IPS-18a (cell line): ENCODE data around the gene PTBP3.

ENCODE experiments used
- H3K27ac ChIP-seq: one replicate; pipeline ENCODE4 v1.5.1; 2013; ENCODE audit warnings: low read length
- H3K27me3 ChIP-seq: one replicate; pipeline ENCODE4 v1.6.1; 2013; ENCODE audit warnings: mild to moderate bottlenecking, low read length; ENCODE audit not compliant: control insufficient read depth, insufficient read depth
- H3K36me3 ChIP-seq: one replicate; pipeline ENCODE4 v1.6.1; 2013; ENCODE audit warnings: low read depth, low read length; ENCODE audit not compliant: control insufficient read depth
- H3K4me1 ChIP-seq: one replicate; pipeline ENCODE4 v1.6.1; 2013; ENCODE audit warnings: low read depth, low read length; ENCODE audit not compliant: control insufficient read depth
- H3K4me3 ChIP-seq: one replicate; pipeline ENCODE4 v1.5.1; 2013; ENCODE audit warnings: low read length
- H3K9ac ChIP-seq: one replicate; pipeline ENCODE4 v1.6.1; 2013; ENCODE audit warnings: mild to moderate bottlenecking, low read length, moderate library complexity
- H3K9me3 ChIP-seq: one replicate; pipeline ENCODE4 v1.6.1; 2013; ENCODE audit warnings: low read depth, low read length; ENCODE audit not compliant: control insufficient read depth

The PTBP3 gene

DNA sequence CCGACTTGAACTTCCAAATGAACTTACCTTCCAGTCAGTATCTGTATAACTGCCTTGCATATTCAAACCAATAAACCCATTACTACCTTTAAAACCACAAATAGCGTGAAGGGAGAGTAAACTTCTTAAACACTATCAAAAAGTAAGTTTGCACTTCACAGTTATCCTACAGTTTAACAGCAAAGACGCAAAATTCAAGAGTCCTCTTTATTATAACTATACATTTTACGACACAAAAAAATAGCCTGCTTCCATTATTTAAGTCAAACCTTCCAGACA lies 1.8 kb downstream of the PTBP3 start:
- Histone ChIP-seq H3K9me3 (no peaks in the 10 kb centered on the region), H3K27me3 (no peaks in the 10 kb centered on the region), H3K9ac (peak overlapping the region; percentile 64), H3K27ac (no peak overlapping the region), H3K36me3 (no peaks in the 10 kb centered on the region), H3K4me1 (peaks cover 13% of the 10 kb centered on the region), H3K4me3 (peak overlapping the region; percentile 95)

DNA sequence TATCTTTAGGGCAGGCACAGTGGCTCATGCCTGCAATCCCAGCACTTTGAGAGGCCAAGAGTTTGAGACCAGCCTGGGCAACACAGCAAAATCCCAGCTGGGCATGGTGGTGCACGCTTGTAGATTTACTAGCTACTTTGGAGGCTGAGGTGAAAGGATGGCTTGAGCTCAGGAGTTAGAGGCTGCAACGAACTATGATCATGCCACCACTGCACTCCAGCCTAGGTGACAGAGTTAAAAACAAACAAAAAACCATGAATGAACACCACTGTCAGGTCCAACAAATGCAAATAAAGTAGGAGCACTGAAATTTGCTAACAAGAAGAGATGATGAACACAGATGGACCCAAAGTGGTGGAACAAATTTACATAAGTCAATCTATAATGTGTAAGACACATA lies 4.9 kb downstream of the PTBP3 start:
- Histone ChIP-seq H3K27ac (no peak overlapping the region), H3K9me3 (no peaks in the 10 kb centered on the region), H3K4me3 (no peak overlapping the region), H3K27me3 (no peaks in the 10 kb centered on the region), H3K4me1 (peaks cover 28% of the 10 kb centered on the region), H3K9ac (no peak overlapping the region), H3K36me3 (no peaks in the 10 kb centered on the region)

DNA sequence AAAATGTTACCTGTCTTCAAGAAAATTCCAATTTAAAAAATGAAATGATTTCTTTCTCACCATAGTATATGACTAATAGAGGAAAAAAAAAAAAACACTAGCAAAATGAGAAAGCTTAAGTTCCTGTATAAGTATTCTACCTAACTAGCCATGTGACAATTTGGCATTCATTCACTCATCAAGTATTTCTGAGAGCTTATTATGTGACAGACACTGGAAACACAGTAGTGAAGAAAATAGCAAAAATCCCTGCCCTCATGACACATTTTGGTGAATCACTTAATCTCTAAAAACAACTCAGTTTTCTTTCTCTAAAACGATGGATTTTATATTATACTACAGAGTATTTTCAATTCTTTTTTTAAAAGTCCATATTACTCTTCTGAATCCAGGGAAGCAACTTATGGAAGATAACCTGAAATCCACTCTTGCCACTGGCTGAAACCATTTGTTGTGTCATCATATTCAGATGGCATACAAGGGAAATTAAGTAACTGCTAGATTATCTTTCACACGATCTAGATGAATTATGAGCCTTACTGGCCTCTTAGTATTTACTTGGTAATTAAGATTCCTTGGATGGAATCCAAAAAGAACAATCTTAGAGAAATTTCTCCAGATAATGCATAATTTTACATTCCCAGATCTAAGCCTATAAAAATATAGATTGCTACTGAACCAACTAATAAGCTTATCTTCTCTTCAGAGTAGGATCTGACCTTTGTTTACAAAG lies 5.5 kb downstream of the PTBP3 start:
- Histone ChIP-seq H3K4me1 (peaks cover 28% of the 10 kb centered on the region), H3K9ac (no peak overlapping the region), H3K4me3 (no peak overlapping the region), H3K27me3 (no peaks in the 10 kb centered on the region), H3K9me3 (no peaks in the 10 kb centered on the region), H3K27ac (no peak overlapping the region), H3K36me3 (no peaks in the 10 kb centered on the region)

DNA sequence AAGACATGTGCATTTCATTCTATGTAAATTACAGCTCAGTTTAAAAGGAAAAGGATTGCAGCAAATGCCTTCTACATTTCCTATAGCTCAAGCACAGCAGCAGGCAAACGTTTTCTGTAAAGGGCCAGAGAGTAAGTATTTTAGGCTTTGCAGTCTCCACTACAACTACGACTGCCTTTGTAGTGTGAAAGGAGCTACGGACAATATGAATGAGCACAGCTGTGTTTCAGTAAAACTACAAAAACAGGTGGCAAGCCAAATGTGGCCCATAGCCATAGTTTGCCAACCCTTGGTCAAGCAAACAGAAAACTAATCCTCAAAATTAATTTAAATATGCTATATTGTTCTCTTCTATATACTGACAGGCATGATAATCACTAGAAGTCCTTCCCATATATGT lies 7.2 kb downstream of the PTBP3 start:
- no peaks in the 10 kb centered on the region for H3K36me3 ChIP-seq

DNA sequence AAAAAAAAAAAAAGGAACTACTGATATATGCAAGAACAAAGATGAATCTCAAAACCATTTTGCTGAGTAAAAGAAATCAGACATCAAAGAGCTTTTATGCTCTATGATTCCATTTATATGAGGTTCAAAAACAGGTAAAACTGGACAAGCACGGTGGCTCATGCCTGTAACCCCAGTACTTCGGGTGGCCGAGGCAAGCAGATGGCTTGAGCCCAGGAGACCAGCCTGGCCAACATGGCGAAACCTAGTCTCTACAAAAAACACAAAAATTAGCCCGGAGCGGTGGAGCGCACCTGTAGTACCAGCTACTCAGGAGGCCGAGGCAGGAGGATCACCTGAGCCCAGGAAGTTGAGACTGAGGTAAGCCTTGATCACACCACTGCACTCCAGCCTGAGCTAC lies 7.8 kb downstream of the PTBP3 start:
- H3K27ac ChIP-seq = no peak overlapping the region
- H3K36me3 ChIP-seq = no peaks in the 10 kb centered on the region
- H3K9me3 ChIP-seq = no peaks in the 10 kb centered on the region
- H3K9ac ChIP-seq = no peak overlapping the region
- H3K27me3 ChIP-seq = no peaks in the 10 kb centered on the region
- peaks cover 16% of the 10 kb centered on the region for H3K4me1 ChIP-seq
- H3K4me3 ChIP-seq = no peak overlapping the region

More for the DNA sequence above, 7.2 kb downstream of the PTBP3 start:
- Histone ChIP-seq H3K9me3 (no peaks in the 10 kb centered on the region), H3K27ac (no peak overlapping the region), H3K9ac (no peak overlapping the region), H3K4me1 (peaks cover 20% of the 10 kb centered on the region), H3K4me3 (no peak overlapping the region), H3K27me3 (no peaks in the 10 kb centered on the region)

DNA sequence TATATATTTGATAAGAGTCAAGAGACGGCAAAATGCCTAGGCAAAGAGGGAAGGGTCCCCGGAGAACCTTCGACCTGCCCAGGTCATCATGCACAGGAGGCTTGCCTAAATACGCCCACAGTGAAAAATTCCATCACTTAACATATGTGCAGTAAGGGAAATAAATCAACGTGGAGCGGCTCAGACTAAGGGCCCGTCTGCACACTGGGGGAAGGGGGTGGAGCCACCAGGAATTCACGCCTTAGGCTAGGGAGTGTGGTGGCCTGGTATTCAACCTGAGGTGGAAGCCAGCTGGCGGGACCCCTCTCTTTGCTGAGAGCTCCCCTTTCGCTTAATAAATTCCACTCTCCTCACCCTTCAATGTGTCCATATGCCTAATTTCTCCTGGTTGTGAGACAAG lies 8.3 kb downstream of the PTBP3 start:
- H3K36me3 ChIP-seq = no peaks in the 10 kb centered on the region
- H3K9me3 ChIP-seq = no peaks in the 10 kb centered on the region
- H3K9ac ChIP-seq = no peak overlapping the region
- no peak overlapping the region for H3K27ac ChIP-seq
- peaks cover 14% of the 10 kb centered on the region for H3K4me1 ChIP-seq
- no peaks in the 10 kb centered on the region for H3K27me3 ChIP-seq
- no peak overlapping the region for H3K4me3 ChIP-seq

DNA sequence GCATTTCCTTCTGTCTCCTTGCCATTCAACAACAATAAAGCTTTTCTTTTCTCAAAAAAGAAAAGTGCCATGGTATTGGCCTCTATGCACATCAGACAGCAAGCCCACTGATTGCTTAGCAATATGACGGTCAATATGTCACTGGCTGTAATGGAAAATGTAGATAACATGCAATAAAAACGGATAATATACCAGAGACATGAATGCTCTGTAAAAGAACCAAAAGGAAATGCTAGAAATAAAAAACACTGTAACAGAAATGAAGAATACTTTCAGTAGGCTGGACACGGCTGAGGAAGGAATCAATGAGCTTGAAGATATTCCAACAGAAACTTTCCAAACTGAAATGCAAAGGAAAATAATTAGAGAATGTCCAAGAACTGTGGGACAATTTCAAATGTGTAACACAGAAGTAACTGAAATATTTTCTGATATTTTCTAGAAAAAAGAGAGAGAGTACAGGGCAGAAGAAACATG lies 10.0 kb downstream of the PTBP3 start:
- no peak overlapping the region for H3K4me3 ChIP-seq
- H3K36me3 ChIP-seq = no peaks in the 10 kb centered on the region
- no peaks in the 10 kb centered on the region for H3K9me3 ChIP-seq
- no peak overlapping the region for H3K27ac ChIP-seq
- no peaks in the 10 kb centered on the region for H3K27me3 ChIP-seq
- no peak overlapping the region for H3K9ac ChIP-seq
- peaks cover 14% of the 10 kb centered on the region for H3K4me1 ChIP-seq

DNA sequence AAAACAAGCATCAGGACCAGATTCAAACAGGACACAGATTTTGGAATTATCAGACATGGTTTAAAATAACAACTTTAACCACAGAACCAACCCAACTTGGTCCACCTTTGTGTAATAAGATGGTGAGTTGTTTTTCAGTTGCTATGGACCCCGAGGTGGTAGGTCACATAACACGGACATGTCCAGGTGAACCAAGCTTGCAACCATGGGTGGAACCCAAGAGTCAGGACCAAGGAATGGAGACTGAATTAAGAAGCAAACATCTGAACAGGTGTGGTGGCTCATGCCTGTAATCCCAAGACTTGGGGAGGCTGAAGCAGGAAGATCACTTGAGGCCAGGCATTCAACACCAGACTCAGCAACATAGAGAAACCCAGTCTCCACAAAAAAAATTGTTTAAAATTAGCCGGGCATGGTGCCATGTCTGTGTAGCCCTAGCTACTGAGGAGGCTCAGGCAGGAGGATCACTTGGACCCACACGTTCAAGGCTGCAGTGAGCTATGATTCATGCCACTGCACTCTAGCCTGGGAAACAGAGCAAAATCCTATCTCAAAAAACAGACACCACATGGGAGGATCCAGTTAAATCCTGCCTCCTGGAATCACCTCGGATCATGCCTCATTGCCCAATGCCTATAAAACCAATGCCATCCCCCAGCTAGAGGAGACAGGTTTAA lies 10.6 kb downstream of the PTBP3 start:
- H3K4me3 ChIP-seq = no peak overlapping the region
- no peak overlapping the region for H3K27ac ChIP-seq
- no peaks in the 10 kb centered on the region for H3K36me3 ChIP-seq
- H3K4me1 ChIP-seq = peaks cover 14% of the 10 kb centered on the region
- no peak overlapping the region for H3K9ac ChIP-seq
- H3K27me3 ChIP-seq = no peaks in the 10 kb centered on the region
- no peaks in the 10 kb centered on the region for H3K9me3 ChIP-seq

DNA sequence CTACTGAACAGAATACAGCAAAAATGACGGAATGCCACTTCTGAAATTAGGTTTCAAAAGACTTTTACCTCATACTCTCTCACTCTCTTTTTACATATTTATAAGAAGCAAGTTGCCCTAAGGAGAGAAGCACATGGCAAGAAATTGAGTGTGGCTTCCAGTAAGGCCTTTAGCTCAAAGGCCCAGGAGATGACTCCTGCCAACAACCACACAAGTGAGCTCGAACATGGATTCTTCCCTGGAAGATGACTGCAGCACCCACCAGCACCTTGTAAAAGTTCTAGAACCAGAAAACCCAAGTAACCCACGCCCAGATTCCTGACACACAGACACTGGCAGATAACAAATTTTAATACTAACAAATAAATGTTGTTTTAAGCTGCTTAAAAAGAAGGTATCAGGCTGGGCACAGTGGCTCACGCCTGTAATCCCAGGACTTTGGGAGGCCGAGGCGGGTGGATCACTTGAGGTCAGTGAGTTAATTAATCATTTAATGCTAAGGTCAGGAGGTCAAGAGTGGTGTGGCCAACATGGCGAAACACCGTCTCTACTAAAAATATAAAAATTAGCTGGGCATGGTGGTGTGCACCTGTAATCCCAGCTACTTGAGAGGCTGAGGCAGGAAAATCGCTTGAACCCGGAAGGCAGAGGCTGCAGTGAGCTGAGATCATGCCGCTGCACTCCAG lies 17.0 kb downstream of the PTBP3 start:
- no peaks in the 10 kb centered on the region for H3K27me3 ChIP-seq
- H3K36me3 ChIP-seq = no peaks in the 10 kb centered on the region
- H3K9me3 ChIP-seq = no peaks in the 10 kb centered on the region
- peaks cover 2% of the 10 kb centered on the region for H3K4me1 ChIP-seq
- H3K27ac ChIP-seq = no peak overlapping the region
- H3K4me3 ChIP-seq = no peak overlapping the region
- H3K9ac ChIP-seq = no peak overlapping the region

DNA sequence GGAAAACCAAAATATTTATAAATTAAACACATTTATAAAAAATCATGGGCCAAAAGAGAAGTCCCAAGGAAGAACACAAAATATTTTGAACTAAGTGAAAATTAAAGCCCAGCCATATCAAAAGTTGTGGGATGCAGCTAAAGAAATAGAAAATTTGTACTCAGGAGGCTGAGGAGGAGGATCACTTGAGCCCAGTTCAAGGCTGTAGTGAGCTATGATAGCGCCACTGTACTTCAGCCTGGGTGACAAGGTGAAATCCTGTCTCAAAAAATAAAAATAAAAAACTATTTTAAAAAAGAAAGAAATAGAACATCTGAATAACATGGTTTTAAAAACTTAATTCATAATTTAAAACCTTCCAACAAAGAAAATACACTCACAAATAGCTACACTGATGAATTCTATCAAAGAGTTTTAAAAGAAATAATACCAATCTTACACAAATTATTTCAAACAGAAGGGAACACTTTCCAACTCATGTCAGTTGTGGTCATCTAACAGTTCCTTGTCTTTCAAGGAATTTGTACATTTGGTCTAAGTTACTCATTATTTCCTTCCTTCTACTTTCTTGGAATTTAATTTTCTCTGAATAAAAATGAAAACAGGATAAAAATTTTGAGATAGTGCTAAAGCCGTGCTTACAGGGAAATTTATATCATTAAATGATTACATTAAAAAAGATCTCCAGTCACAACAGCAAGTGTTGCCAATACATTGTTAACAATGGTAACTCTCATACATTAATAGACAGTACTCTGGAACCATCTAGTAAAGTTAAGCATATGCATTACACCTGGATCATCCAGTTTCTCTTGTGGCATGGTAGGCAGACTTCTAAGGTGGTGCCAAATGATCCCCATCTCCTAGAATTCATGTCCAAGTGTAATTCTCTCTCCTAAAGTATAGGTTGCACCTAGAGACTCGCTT lies 17.8 kb downstream of the PTBP3 start:
- no peaks in the 10 kb centered on the region for H3K9me3 ChIP-seq
- peaks cover 8% of the 10 kb centered on the region for H3K4me1 ChIP-seq
- H3K9ac ChIP-seq = no peak overlapping the region
- no peaks in the 10 kb centered on the region for H3K27me3 ChIP-seq
- no peaks in the 10 kb centered on the region for H3K36me3 ChIP-seq
- H3K27ac ChIP-seq = no peak overlapping the region
- no peak overlapping the region for H3K4me3 ChIP-seq

DNA sequence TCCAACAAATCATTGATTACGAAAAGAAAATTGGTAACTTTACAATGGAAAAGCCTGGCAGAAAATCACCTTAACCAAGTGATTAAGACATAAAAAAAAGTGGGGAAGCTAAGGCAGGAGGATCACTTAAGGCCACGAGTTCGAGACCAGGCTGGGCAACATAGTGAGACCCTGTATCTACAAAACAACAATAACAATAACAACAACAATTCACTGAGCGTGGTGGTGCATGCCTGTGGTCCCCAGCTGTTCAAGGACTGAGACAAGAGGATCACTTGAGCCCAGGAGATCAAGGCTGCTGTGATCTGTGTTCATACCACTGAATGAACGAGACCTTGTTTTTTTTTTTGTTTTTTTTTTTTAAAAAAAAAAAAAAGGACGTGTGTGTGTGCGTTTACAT lies 21.3 kb downstream of the PTBP3 start:
- Histone ChIP-seq H3K9ac (no peak overlapping the region), H3K4me3 (no peak overlapping the region), H3K9me3 (no peaks in the 10 kb centered on the region), H3K4me1 (peaks cover 29% of the 10 kb centered on the region), H3K27ac (no peak overlapping the region), H3K27me3 (no peaks in the 10 kb centered on the region), H3K36me3 (no peaks in the 10 kb centered on the region)
